Effector CD4-positive, alpha-beta T cell (primary cell): ENCODE results near the gene CD79B.
A peak's percentile ranks its signal among the peaks of the same experiment; 100 is the strongest.
"Not testable (repeated sequence)": the region's sequence is repeated elsewhere in the genome, so short reads cannot be mapped to it uniquely, and the experiment has no call there.

Experiments
- DNase-seq: peaks from one replicate; pipeline ENCODE4 v3.0.0-alpha.2; 2020

CD79B gene

GRCh38 chr17:63909586-63909985 lies 22.5 kb downstream of the CD79B start:
- not testable (repeated sequence) for DNase-seq

GRCh38 chr17:63907161-63907778 lies 24.9 kb downstream of the CD79B start:
- DNase-seq = not testable (repeated sequence)

- not testable (repeated sequence) for DNase-seq
Observed at GRCh38 chr17:63904796-63905195, 27.3 kb downstream of the CD79B start.

GRCh38 chr17:63903787-63904201 lies 28.3 kb downstream of the CD79B start:
- peak; percentile 26 for DNase-seq

- not testable (repeated sequence) for DNase-seq
Observed at GRCh38 chr17:63901971-63902370, 30.2 kb downstream of the CD79B start.

- not testable (repeated sequence) for DNase-seq
Observed at GRCh38 chr17:63898899-63899798, 33.0 kb downstream of the CD79B start.

- not testable (repeated sequence) for DNase-seq
Observed at GRCh38 chr17:63896524-63897354, 35.4 kb downstream of the CD79B start, which contains the start of gene CSH1. TSS of gene CSH1 (minus strand) at chr17:63896574. CDS start at chr17:63896511, 63 bp downstream.

- DNase-seq = not testable (repeated sequence)
Observed at GRCh38 chr17:63894821-63895220, 37.3 kb downstream of the CD79B start.

GRCh38 chr17:63894021-63894420 lies 38.1 kb downstream of the CD79B start:
- not testable (repeated sequence) for DNase-seq

GRCh38 chr17:63892316-63893037 lies 39.7 kb downstream of the CD79B start:
- DNase-seq = not testable (repeated sequence)

GRCh38 chr17:63889026-63889848 lies 42.9 kb downstream of the CD79B start:
- not testable (repeated sequence) for DNase-seq

- not testable (repeated sequence) for DNase-seq
Observed at GRCh38 chr17:63885119-63885518, 47.0 kb downstream of the CD79B start.

- DNase-seq = not testable (repeated sequence)
Observed at GRCh38 chr17:63882626-63883126, 49.5 kb downstream of the CD79B start.

- peak; percentile 47 for DNase-seq
Observed at GRCh38 chr17:63881935-63882601, 50.1 kb downstream of the CD79B start, which contains the start of gene GH2. TSS of gene GH2 (minus strand) at chr17:63881944. CDS start at chr17:63881801, 143 bp downstream.

- DNase-seq = not testable (repeated sequence)
Observed at GRCh38 chr17:63881337-63881736, 50.8 kb downstream of the CD79B start.

- no peak for DNase-seq
Observed at GRCh38 chr17:63880706-63881105, 51.4 kb downstream of the CD79B start.
